Ectodermal cell (in vitro differentiated cells): ENCODE results near the gene PFN1.

Experiments
- H3K27ac ChIP-seq: 2 replicates; pipeline ENCODE4 v1.7.0; 2013; ENCODE audit warnings: mild to moderate bottlenecking, low read depth, low read length; ENCODE audit not compliant: insufficient read depth, poor library complexity, severe bottlenecking
- H3K27me3 ChIP-seq: 2 replicates; pipeline ENCODE4 v1.7.0; 2013; ENCODE audit warnings: mild to moderate bottlenecking, low read length; ENCODE audit not compliant: insufficient read depth, control insufficient read depth, poor library complexity, severe bottlenecking
- H3K36me3 ChIP-seq: one replicate; pipeline ENCODE4 v1.7.0; 2013; ENCODE audit warnings: low read length; ENCODE audit not compliant: control insufficient read depth, insufficient read depth
- H3K4me1 ChIP-seq: one replicate; pipeline ENCODE4 v1.7.0; 2013; ENCODE audit warnings: low read length; ENCODE audit not compliant: control insufficient read depth, insufficient read depth
- H3K4me3 ChIP-seq: 2 replicates; pipeline ENCODE4 v1.7.0; 2013; ENCODE audit warnings: low read depth, low read length, control low read depth; ENCODE audit not compliant: insufficient read depth
- H3K9me3 ChIP-seq: 2 replicates; pipeline ENCODE4 v1.7.0; 2013; ENCODE audit warnings: mild to moderate bottlenecking, low read length, moderate library complexity; ENCODE audit not compliant: control insufficient read depth
- WGBS, 2 experiments: methylation state at CpG; one replicate each; pipeline ENCODE4 v1.1.7; 2013; ENCODE audit warnings: missing lambda C conversion rate in 2 of 2; 5-methylcytosine and 5-hydroxymethylcytosine counted together

The PFN1 gene

DNA sequence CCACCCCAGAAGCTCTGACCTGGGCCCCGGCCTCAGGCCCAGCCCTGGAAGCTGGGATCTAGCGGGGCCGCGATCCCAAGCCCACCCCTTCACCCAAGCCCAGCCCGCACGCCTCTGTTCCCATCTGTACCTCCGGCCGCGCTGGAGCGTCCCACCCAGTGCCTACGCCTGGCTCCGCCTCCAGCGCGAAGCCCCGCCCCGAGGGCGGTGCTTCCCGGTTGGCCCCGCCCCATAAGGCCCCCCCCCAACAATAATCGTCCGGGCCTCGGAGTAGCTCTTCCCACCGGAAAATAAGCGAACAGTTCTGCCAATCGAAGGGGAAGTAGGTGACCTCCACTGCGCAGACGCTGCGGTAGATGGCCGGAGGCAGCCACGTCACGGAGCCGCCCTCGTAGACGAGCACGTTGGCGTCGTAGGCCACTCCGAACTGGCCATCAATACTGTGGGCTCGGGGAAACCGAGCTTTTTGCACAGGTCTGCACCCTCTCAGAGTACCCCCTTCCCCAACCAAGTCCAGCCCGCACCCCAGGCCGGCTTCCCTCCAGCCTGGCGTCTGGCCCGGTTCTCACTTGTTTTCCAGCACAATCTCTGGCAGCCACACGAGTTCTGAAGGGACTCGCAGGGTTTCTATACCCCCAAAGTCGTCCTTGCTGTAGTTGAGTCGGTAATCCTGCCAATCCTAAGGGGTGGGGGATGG, 46.5 kb downstream of the PFN1 start:
- Histone ChIP-seq H3K36me3 (no peaks in the 10 kb centered on the region), H3K27ac (no peak overlapping the region), H3K4me1 (no peaks in the 10 kb centered on the region), H3K27me3 (no peaks in the 10 kb centered on the region), H3K9me3 (no peaks in the 10 kb centered on the region), H3K4me3 (no peak overlapping the region)
- 95% methylated on average over 48 of the region's 48 CpGs for WGBS, 2 experiments

GRCh38 chr17:4901108-4901647, 47.2 kb downstream of the PFN1 start:
- H3K4me1 ChIP-seq: no peaks in the 10 kb centered on the region
- H3K9me3 ChIP-seq: no peaks in the 10 kb centered on the region
- no peak overlapping the region for H3K27ac ChIP-seq
- WGBS, 2 experiments: 96% methylated on average over 37 of the region's 37 CpGs
- H3K36me3 ChIP-seq: peaks cover 4% of the 10 kb centered on the region
- H3K27me3 ChIP-seq: no peaks in the 10 kb centered on the region
- no peak overlapping the region for H3K4me3 ChIP-seq

DNA sequence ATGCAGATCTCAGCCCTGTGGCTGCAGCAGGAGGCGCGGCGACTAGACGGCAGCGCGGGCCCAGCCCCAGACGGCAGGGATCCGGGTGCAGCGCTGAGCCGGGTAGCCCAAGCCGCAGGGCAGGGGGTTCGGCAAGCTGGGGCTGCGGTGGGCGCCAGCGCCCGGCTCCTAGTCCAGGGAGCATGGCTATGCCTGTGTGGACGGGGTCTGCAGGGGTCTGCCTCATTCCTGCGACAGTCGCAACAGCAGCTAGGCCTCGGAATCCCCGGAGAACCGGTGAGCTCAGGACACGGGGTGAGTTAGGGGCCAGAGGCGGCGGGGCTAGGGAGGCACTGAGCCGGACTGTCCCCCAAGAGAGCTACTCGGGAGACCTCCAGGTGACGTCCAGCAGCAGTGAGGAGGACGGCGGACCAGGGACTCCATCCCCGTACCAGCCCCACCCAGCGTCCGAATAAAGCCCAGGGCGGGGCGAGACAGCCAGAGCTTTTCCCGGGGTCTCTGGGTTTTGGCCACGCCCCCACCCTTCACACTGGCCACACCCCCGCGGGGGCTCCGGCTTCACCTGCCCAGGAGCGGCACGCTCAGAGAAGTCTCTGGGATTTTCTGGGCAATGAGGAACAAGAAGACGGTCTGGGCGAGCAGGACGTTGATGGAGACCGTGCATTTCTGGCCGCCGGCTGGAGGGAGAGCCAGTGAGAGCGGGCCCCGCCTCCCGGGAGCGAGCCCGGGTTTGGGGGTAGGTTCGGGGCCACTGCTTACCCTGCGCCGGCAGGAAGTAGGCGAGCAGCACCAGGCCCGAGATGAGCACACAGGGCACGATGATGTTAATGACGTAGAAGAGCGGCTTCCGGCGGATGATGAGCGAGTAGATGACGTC, 47.9 kb downstream of the PFN1 start:
- H3K4me3 ChIP-seq: no peak overlapping the region

GRCh38 chr17:4899341-4900230, 48.7 kb downstream of the PFN1 start, which contains the start of gene C17orf107:
Gene C17orf107, plus strand, starts transcription at chr17:4899536. Its CDS starts 227 bp downstream, at chr17:4899763.
- H3K27ac ChIP-seq: no peak within 1 kb of the TSS
- WGBS, 2 experiments: 70 to 74% methylated on average over 60 of the region's 60 CpGs
- H3K27me3 ChIP-seq: no peaks in the 10 kb centered on the region
- no peaks in the 10 kb centered on the region for H3K9me3 ChIP-seq
- no peaks in the 10 kb centered on the region for H3K4me1 ChIP-seq
- H3K4me3 ChIP-seq: peak within 1 kb of the TSS; percentile 27
- peaks cover 17% of the 10 kb centered on the region for H3K36me3 ChIP-seq

More for the DNA sequence above, 47.9 kb downstream of the PFN1 start:
- no peak overlapping the region for H3K27ac ChIP-seq
- 92 to 93% methylated on average over 65 of the region's 65 CpGs for WGBS, 2 experiments
- H3K27me3 ChIP-seq: no peaks in the 10 kb centered on the region
- no peaks in the 10 kb centered on the region for H3K4me1 ChIP-seq
- H3K9me3 ChIP-seq: no peaks in the 10 kb centered on the region
- peaks cover 9% of the 10 kb centered on the region for H3K36me3 ChIP-seq

- H3K4me1 ChIP-seq: no peaks in the 10 kb centered on the region
- H3K9me3 ChIP-seq: no peaks in the 10 kb centered on the region
- H3K27me3 ChIP-seq: no peaks in the 10 kb centered on the region
- no peak overlapping the region for H3K27ac ChIP-seq
- peak overlapping the region; percentile 27 for H3K4me3 ChIP-seq
- peaks cover 18% of the 10 kb centered on the region for H3K36me3 ChIP-seq
- WGBS, 2 experiments: 72 to 74% methylated on average over 34 of the region's 34 CpGs
Measured at GRCh38 chr17:4898927-4899326, 49.4 kb downstream of the PFN1 start.

DNA sequence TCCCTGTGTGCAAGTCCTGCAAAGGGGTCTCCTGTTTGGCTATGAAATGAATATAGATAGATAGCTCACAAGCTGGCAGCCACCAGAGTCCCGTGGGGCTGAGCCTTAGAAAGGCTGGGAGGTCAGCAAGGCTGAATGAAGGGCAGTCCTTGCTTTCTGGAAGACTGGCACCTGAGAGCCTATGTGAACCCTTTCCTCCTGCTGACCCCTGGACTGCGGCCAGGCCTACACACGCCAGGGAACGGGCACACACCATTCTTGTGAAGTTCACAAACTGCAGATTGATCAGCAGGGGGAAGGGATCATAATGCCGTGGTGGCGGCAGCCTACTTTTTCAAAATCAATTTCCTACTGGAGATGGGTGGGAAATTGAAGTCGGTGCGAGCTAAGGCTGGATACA, 50.0 kb downstream of the PFN1 start:
- H3K36me3 ChIP-seq: peaks cover 18% of the 10 kb centered on the region
- 94 to 95% methylated on average over 8 of the region's 8 CpGs for WGBS, 2 experiments
- H3K4me1 ChIP-seq: no peaks in the 10 kb centered on the region
- H3K4me3 ChIP-seq: no peak overlapping the region
- H3K9me3 ChIP-seq: no peaks in the 10 kb centered on the region
- no peaks in the 10 kb centered on the region for H3K27me3 ChIP-seq
- no peak overlapping the region for H3K27ac ChIP-seq

DNA sequence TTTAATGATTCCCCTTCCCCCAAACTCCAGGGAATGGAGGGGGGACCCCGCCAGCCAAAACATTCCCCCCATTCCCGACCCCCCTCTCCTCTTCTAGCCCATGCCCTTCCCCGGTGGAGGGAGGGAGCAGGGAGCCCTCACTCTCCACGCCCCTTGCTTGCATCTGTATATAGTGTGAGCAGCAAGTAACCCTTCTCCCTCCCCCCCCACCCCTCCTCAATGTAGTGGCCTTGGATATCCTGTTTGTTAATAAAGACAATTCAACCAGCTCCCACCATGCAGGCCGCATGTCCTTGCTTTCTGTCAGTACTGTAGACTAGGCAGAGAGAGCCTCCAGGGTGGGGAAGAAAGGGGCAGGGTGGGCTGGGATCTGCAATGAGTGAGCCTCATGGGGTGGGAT, 50.5 kb downstream of the PFN1 start:
- Histone ChIP-seq H3K36me3 (peaks cover 18% of the 10 kb centered on the region), H3K4me1 (no peaks in the 10 kb centered on the region), H3K27ac (no peak overlapping the region), H3K4me3 (no peak overlapping the region), H3K27me3 (no peaks in the 10 kb centered on the region), H3K9me3 (no peaks in the 10 kb centered on the region)
- WGBS, 2 experiments: 79 to 100% methylated on average over 2 to 4 of the region's 5 CpGs

GRCh38 chr17:4897198-4897687, 51.1 kb downstream of the PFN1 start:
- Histone ChIP-seq H3K27ac (no peak overlapping the region), H3K4me1 (no peaks in the 10 kb centered on the region), H3K36me3 (peaks cover 18% of the 10 kb centered on the region), H3K9me3 (no peaks in the 10 kb centered on the region), H3K4me3 (no peak overlapping the region), H3K27me3 (no peaks in the 10 kb centered on the region)
- 87 to 88% methylated on average over 10 of the region's 10 CpGs for WGBS, 2 experiments

DNA sequence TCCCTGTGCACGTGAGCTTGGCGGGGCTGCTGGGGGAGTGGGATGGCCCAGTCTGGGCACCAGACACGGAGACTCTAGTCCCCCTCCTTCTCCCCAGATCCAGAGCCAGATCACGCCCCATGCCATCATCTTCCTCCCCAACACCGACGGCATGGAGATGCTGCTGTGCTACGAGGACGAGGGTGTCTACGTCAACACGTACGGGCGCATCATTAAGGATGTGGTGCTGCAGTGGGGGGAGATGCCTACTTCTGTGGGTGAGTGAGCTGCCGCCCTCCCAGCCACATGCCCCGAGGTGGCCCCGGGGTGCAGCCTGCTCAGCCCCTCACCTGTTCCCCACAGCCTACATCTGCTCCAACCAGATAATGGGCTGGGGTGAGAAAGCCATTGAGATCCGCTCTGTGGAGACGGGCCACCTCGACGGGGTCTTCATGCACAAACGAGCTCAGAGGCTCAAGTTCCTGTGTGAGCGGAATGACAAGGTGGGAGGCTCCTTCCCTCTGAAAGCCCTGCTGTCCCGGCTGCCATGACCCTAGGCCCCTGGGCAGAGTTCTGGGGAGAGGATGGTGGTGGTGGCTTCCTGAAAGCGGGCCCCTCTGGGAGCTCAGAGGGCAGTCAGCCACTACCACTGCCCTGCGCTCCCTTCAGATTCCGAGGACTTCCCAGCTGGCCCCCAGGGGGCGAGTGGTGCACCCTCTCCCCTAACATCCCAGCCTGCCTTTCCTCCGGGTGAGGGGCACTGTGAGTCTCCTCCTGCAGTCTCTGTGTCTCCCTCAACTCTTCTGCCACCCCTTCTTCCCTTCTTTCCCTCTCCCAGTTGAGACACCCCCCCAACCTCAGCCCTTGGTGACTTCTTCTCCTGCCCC, 51.8 kb downstream of the PFN1 start:
- H3K27ac ChIP-seq: no peak overlapping the region
- no peaks in the 10 kb centered on the region for H3K9me3 ChIP-seq
- H3K4me1 ChIP-seq: no peaks in the 10 kb centered on the region
- 94% methylated on average over 27 of the region's 27 CpGs for WGBS, 2 experiments
- no peak overlapping the region for H3K4me3 ChIP-seq
- peaks cover 18% of the 10 kb centered on the region for H3K36me3 ChIP-seq
- H3K27me3 ChIP-seq: no peaks in the 10 kb centered on the region
